Stimulated activated CD8-positive, alpha-beta memory T cell treated with anti-CD3 and anti-CD28 coated beads, Interleukin-12 subunit alpha, Interleukin-12 subunit beta, amount 100 ng/mL, for 24 hours (primary cell): ENCODE data around the gene APOL5.
"Not testable (repeated sequence)": the region's sequence is repeated elsewhere in the genome, so short reads cannot be mapped to it uniquely, and the experiment has no call there.

Source experiments
- DNase-seq: peaks from one replicate; pipeline ENCODE4 v3.0.0-alpha.2; 2020; ENCODE audit errors: extremely low read depth

APOL5 gene

DNA sequence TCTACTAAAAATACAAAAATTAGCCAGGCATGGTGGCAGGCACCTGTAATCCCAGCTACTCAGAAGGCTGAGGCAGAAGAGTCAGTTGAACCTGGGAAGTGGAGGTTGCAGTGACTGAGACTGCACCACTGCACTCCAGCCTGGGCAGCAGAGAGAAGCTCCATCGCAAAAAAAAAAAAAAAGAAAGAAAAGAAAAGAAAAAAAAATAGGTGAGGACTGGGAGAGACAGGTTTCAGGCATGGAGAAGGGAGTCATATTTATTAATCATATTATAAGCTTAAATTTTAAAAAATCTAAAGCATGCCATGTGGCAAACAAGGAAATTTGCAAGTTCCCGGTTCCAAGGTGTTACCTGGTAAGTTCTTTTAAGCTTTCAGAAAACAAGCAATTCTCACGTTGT lies at the start of gene APOL5:
APOL5 (plus strand) TSS at position 301 of the 400 bp plus-strand sequence; CDS start at position 301, 0 bp downstream.
- no peak for DNase-seq

- no peak for DNase-seq
Observed at GRCh38 chr22:35674335-35674734, 43.3 kb upstream of the APOL5 start.

- not testable (repeated sequence) for DNase-seq
Observed at GRCh38 chr22:35676065-35676464, 41.6 kb upstream of the APOL5 start.

GRCh38 chr22:35677460-35678187 lies 40.0 kb upstream of the APOL5 start:
- DNase-seq: no peak

GRCh38 chr22:35678836-35679235 lies 38.8 kb upstream of the APOL5 start:
- no peak for DNase-seq

- DNase-seq: peak; percentile 41
Observed at GRCh38 chr22:35679492-35679891, 38.2 kb upstream of the APOL5 start.

DNA sequence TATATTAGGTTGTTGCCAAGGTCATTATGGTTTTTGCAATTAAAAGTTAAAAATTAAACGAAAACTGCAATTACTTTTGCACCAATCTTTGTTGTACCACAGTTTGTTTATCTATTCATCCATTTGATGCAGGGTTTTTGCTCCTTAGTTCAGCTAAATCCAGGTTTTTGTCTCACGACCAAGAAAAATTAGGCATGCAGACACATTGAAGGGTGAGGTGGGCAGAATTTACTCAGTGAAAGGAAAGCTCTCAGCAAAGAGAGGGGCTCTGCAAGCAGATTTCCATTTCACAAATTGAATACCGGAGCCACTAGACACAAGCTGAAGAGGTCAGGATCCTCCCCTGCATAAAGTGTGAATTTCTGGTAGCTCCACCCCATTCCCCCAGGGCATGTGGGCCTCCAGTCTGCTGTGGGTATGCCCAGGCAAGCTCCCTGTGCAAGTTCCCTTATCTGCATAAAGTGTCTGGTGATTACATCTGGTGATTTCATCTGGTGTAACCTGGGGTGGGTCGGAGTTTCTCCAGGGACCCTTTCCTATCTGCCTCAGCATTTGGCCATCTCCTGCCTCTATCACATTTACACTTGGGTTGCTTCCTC lies 36.1 kb upstream of the APOL5 start:
- DNase-seq: no peak

- no peak for DNase-seq
Observed at GRCh38 chr22:35683560-35683959, 34.1 kb upstream of the APOL5 start.

DNA sequence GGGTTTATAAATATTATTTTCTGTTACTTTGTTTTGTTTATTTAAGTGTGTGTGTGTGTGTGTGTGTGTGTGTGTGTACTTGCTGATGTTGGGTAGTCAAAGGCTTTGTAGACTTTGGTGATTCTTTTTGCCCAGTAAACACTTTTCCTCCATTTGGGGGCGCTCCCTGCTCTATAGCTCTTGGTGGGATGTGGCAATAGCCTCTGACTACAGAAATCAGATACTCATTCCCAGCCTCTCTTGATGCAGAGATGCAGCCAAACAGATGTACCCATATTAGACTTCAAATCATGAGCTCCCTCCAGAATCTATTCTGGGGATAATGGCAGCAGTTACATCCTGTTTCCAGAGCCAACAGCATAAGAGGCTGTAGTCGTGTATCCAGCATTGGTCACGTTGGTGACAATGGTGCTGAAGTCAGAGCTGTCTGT lies 33.4 kb upstream of the APOL5 start:
- no peak for DNase-seq

DNA sequence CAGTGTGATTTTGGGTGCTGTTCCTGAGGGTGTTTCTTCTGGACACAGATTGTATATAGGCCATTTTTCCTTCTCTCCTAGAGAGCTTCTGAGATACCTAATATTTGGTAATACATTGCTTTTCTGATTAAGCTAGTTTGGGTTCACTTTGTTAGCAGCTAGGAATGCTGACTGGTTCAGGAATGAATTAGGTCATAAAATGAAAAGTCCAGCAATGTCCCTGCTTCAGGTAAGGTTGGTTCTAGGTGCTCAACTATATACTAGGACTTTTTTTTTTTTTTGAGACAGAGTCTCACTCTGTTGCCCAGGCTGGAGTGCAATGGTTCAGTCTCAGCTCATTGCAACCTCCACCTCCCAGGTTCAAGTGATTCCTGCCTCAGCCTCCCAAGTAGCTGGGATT lies 32.9 kb upstream of the APOL5 start:
- no peak for DNase-seq

DNA sequence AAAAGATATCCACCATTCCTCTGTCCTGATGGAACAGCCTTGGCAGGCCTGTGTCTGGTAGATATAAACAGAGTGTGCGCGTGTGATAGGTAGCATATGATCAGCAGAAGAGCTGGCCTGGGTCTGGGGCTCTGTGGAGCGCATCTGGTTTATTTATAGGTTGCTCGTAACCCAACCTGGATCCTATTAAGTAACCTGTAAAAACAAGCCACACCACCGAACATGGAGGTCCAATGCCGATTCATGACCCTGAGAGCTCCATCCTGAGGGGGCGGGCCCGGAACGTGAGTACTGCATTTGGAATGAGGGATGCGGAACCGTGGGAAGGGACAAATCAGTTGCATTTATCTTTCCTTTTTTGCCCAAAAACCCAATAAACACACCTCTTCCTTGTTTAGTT lies 31.9 kb upstream of the APOL5 start:
- DNase-seq: no peak

- no peak for DNase-seq
Observed at GRCh38 chr22:35686298-35686697, 31.4 kb upstream of the APOL5 start.

DNA sequence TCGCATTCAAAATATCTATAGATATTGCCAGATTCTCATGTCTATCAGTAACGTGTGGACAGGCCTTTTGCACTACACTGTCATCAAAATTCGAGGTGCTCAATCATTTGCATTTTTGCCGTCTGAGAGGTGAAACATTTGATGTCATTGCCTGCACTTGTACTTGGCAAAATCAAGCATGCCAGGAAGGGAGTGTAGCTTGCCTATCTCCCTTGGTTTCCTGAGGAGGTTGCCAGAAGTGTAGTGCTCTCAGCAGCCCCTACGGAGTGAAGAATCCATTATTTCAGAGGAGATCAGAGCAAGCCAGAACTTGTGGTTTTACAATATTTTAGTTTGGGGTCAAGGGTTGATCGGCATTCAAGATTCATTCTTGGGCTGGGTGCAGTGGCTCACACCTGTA lies 30.2 kb upstream of the APOL5 start:
- DNase-seq: no peak

GRCh38 chr22:35688913-35689675 lies 28.6 kb upstream of the APOL5 start:
- DNase-seq: no peak

DNA sequence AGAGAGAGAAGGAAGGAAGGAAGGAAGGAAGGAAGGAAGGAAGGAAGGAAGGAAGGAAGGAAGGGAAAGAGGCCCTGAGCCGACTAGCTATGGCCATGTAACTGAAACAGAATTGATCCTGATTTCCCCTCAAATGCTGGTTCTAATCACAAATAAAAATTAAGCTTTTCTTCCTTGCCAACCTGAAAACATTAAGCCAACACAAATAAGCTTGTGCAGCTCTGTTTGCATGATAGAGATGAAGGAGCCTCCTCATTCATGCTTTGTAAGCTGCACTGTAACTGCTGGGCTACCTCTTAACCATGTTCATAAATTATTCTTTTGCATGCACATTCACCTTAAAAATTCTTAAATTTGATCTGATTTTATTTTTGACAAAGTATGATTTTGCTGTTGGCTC lies 27.7 kb upstream of the APOL5 start:
- DNase-seq: no peak

- DNase-seq: no peak
Observed at GRCh38 chr22:35695202-35695601, 22.5 kb upstream of the APOL5 start.

GRCh38 chr22:35697142-35697541 lies 20.5 kb upstream of the APOL5 start:
- no peak for DNase-seq

GRCh38 chr22:35699852-35700251 lies 17.8 kb upstream of the APOL5 start:
- DNase-seq: not testable (repeated sequence)

DNA sequence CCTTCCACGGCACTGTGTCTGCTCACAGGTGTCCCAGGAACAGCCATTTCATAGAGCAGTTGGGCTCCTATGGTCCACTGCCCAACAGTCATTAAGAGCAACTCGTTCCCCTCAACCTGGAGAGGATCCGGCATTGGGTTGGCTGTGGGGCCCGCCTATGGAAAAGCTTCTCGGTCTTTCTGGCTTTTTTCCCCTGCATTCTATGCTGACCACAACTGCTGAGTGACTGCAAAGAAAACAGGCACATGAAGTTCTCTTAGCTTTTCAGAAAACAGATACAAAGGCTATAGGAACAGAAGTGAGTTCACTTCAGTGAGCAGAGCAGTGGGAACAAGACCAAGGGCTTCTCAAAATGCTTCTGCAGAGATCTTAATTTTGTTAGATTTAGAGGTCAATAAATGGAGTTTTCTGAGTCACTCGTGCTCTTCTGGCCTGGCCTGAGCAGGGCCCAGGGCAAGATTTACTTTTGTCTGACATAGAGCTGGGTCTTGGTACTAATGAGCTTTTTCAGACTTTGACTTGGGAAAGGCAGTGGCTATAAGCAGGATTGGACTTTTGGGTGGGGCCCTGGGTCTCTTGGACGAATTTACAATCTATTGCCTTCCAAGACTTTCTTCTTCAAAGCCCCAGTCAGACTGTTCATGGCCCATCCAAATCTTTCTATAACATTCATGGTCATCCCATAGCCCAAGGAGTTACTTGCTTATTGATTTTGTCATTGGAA lies 13.6 kb upstream of the APOL5 start:
- DNase-seq: no peak

GRCh38 chr22:35705141-35705540 lies 12.5 kb upstream of the APOL5 start:
- DNase-seq: no peak

DNA sequence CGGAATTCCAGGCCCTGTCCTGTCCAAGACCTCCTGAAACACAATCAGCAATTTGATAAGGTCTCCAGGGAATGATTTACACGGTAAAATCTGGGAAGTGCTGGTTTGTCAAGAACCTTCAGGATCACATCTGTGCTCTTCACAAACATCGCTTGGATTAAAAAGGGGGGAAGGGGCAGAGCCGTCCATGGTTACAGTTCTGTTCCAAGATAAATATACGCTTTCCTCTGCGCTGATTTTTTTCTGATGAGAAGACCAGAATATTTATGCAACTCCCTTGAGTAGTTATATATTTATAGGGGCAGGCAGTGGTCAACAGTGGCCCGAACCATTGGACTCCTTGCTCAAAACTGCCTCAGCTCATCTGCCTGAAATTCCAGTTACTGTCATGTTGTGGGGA lies 9.2 kb upstream of the APOL5 start:
- no peak for DNase-seq

- DNase-seq: no peak
Observed at GRCh38 chr22:35708917-35709316, 8.8 kb upstream of the APOL5 start.
